GM18868 (cell line): ENCODE measurements around the gene PRDM16.

ENCODE experiments used
- ATAC-seq: cut with Tn5 transposase; IDR thresholded peaks from one replicate; pipeline ENCODE4 v1.9.1; 2021; ENCODE audit warnings: mild to moderate bottlenecking, moderate library complexity; ENCODE audit not compliant: unreplicated experiment

The PRDM16 gene

GRCh38 chr1:3195480-3195815, 126.4 kb downstream of the PRDM16 start:
- no peak for ATAC-seq

DNA sequence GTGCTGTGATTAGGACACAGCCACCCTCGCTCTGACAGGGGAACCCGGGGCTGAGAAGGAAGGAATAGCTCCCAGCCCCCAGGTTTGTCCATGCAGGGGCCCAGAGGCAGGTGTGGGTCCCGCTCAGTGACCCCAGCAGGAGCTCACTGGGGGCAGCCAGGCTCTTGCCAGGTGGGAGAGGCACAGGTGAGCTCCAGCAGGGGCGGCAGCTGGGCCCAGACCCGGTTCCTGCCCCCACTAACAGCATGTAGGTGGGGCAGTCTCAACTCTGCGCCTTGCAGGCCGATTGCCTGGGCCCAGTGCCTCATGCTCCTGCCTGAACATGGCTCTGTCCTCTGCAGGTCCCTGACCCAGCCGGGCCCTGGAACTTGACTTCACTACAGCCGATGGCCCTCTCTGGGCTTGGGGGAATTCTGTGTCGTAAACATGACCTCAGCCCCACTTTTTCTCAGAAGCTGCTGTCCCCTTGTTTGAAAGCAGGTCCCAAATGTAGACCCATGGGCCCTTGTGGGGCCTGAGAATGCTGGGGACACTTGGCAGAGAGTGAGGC, 127.0 kb downstream of the PRDM16 start:
- ATAC-seq = no peak

DNA sequence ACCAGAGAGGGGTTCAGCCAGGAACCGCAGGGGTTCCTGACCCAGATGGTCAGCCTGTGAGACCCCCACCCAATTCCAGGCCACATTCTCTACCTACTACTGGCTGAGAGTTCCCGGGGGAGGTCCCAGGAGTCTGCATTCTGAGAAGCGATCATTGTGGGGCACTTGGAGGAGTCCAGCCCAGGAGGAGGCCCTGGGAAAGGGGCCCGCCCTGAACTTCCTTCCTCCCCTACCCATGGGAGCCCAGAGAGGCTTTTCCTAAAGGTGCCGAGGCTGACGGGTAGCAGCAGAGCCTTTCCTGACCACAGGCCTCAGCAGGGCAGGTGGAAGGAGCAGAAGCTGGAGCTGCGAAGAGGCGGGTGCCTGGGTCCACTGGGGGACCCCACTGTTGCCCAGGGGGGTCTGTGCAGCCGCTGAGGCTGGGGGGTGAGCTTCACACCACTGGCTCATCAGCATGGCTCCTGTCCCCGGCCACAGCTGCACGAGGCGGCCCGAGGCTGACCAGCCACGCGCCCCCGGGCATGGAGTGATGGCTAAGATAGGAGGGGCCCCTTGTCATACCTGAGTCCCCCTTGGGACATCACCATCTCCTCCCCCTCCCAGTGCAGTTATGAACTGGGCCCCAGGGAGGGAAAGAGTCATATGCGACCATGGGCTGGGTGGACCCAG, 127.7 kb downstream of the PRDM16 start:
- no peak for ATAC-seq

DNA sequence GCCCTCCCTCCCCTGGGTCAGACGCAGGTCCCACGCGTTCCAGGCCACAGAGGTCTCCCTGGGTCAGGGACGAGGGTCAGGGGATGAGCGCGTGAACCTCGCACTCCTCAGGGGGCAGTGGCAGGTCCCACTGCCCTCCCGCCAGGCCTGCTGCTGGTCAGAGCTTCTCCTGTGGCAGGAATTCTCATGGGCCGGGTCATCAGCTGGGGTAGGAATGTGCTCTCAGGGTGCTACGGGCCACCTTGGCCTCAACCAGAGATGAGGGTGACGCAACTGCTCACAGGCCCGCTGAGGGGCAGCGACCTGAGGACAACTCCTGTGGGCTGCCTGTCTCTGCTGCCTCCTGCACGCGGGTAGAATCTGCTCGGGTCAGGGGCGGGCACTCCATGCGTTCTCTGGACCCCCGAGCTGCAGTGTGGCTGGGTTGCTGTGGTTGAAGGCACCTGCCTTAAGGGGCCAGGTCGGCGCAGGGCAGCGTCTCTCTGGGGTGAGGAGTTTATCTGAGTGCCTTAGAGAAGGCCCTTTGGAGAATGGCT, 128.8 kb downstream of the PRDM16 start:
- ATAC-seq = no peak

DNA sequence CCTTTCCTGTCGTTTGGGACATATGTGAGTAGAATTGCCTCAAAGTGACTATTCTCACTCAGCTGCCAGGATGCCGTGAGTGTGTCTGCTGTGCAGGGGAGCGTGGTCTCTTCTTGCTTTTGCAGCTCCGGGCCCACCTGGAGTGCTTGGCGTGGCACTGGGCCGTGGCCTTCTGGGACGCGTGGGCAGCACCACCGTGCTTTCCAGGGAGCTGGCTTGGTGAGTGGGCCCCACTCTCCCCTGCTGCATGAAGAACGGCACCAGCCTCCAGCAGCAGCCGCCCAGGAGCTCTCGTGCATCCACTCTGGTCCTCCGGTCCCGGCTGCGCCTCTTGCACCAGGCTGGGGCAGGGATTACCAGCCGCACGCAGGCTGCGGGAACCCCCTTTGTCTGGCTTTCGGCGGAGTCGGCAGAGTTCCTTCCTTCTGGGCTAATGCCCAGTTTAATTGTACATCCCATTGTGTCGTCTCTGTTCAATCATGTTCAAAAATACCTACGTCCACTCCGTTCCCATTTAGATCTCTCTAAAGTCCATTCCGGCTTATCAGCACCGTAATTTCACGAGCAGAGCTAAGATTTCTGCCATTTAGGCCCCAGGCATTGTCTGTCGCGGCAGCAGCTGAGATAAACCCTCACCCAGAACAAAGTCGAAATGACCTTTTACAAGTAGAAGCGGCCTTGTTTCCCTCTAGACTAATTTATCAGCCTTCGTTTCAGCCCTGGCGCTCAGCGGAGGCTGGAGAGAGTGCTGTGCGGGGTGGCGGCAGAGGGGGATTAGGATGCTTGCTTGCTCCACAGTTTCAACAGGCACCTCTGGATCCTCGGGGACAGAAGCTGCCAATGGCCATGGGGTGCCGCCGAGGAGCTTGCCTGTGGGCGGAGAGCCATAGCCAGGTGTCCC, 129.6 kb downstream of the PRDM16 start:
- ATAC-seq = no peak

GRCh38 chr1:3204725-3205124, 135.7 kb downstream of the PRDM16 start:
- no peak for ATAC-seq

DNA sequence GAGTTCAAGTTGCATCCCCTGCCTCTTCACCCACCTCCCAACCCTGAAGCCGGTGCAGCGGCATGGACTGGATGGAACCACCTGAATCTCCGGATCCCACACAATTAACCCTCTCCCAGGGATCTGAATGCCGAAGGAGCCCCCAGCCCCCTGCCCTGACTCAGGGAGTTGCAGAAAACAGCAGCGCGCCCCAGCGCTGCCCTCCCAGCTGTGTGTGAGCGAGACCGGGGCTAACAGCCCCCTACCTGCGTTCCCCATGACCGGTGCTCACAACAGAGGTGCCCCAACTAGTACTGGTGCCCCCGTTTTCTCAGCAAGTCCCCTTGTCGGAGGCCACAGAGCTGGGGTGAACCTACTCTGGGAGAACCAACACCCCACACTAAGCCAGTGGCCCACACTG, 136.8 kb downstream of the PRDM16 start:
- ATAC-seq = no peak

GRCh38 chr1:3206696-3207095, 137.7 kb downstream of the PRDM16 start:
- no peak for ATAC-seq

DNA sequence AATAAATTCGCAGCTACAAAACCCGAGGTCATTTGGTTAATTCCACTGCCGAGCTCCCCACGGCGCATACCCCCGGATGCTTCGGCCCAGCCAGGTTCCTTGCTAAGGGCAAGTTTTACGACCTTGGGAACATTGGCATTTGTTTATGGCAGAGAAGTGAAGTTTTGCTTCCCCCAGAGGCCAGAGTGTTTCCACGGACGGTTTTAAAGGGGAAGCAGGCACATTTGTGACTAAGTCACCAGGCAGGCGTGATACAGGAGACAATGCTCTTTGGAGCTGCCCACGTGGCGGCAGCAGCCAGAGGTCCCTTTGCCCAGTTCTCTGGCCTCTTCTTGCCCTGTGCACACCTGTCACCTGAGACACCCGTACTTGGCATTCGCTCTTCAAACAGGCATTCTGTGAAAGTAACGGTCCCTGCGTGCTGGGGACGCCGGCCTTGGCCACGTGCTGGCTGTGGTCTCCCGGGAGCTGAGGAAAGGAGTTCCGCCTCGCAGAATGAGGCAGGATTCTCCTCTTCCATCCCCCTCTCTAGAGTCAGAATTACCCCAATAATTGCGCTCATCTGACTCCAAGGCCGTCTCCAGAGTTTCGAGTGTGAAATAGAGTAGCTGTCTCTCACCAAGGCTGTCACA, 138.3 kb downstream of the PRDM16 start:
- ATAC-seq = no peak

DNA sequence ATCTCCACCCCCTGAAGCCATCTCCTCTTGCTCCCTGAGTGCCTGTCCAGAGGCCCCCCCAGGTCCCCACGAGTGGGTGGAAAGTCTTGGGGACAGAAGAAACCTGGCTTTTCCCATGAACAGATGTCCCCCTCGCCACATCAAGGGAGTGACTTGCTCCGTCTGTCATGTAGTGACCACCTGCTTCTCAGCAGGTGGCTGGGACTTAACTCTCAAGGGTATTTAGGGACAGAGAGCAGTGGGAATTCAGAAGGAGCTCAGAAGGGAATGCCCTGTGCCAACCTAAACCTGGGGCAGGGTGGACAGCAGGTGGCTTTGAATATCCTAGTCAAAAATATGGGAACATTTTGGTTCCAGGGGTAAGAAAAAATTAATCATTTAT, 139.8 kb downstream of the PRDM16 start:
- ATAC-seq = no peak

- ATAC-seq = no peak
These were observed 140.2 kb downstream of the PRDM16 start for GRCh38 chr1:3209201-3209600.

GRCh38 chr1:3211582-3212375, 142.8 kb downstream of the PRDM16 start:
- no peak for ATAC-seq

DNA sequence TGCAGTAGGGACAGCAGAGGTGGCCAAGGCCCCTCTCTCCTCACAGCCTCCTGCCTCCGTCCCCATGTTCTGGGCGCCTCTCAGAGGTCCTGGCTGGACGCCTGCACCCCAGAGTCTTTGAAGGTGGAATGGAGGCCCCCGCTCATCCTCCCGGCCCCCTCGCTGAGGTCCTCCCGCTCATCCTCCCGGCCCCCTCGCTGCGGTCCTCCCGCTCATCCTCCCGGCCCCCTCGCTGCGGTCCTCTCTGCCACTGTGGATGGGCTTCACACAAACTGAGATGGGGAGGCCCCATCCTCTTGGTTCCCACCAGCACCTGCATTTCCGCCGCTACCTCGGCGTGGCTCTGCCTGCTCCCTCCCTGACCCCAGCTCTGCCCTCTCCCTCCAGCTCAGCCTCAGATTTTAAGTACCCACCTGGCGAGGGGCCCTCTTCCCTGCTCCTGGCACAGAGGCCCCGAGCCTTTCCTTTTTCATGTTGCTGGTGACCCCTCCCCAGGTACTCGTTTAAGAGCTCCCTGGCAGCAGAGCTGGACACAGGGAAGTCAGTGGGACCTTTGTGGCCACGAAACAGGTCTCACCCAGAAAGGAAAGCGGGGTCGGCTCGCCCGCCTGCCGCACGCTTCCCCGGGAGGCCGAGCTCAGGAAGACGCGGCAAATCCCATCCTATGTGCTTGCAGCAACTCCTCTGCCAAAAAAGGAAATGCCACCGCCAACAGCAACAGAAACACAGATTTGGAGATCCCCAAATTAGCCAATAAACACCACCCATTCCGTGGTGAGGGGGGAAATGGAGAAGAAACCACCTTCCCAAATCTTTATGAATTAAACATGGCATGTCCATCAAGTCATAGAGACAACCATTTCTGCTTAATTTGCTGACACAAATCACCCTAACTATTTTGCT, 143.7 kb downstream of the PRDM16 start:
- no peak for ATAC-seq

DNA sequence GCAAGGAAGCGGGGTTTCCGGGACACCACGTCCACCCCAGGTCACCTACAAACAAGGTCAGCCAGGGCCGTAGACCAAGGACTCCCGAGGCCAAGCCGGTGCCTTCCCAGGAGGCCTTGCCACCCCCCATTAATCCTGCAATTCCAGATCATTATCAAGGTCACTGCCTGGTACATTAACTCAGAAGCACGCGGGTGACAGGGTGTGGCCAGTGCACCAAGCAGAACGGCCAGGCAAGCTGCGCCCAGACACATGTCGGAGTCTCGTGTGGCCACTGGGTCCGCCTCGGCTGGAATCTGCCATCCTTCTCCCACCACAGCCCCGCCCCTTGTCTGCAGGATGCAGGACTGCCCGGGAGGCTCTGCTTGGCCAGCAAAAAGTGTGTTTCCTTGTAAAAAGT, 144.7 kb downstream of the PRDM16 start:
- ATAC-seq = no peak

- ATAC-seq = no peak
These were observed 146.4 kb downstream of the PRDM16 start for GRCh38 chr1:3215198-3216014.

GRCh38 chr1:3216015-3216391, 147.0 kb downstream of the PRDM16 start:
- no peak for ATAC-seq

GRCh38 chr1:3217181-3217641, 148.2 kb downstream of the PRDM16 start:
- ATAC-seq = no peak

GRCh38 chr1:3217979-3218679, 149.1 kb downstream of the PRDM16 start:
- no peak for ATAC-seq
